D721Med (cell line): ENCODE results near the gene TCF19.

Experiments used
- DNase-seq: peaks from one replicate; pipeline ENCODE4 v3.0.0; 2011; ENCODE audit warnings: low spot score; ENCODE audit not compliant: insufficient read length
- FAIRE-seq: peaks from 2 replicates; lab custom pipeline; 2011; peaks lifted over from hg19 to GRCh38; lab: Jason Lieb, UNC
- TF ChIP-seq, protein P1 (sequence below): IDR thresholded peaks from 2 replicates; pipeline ENCODE4 v1.5.1; 2012; ENCODE audit warnings: mild to moderate bottlenecking, control low read depth; ENCODE audit not compliant: insufficient read depth; ENCODE audit errors: missing control alignments

The TCF19 gene

DNA sequence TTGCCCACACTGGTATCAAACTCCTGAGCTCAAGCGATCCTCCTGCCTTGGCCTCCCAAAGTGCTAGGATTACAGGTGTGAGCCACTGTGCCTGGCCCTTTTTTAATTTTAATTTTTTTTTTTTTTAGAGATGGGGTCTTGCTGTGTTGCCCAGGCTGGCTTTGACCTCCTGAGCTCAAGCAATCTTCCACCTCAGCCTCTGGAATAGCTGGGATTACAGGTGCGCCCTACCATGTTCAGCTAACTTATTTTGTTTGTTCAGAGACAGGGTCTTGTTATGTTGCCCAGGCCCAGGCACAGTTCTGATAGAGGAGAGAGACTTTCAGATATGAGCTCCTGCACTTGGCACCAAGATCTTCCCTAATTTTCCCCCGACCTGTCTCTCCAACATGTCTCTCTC is 27.6 kb upstream of the TCF19 start:
- DNase-seq (no peak), FAIRE-seq (no peak)
- TF ChIP-seq, protein P1, sequence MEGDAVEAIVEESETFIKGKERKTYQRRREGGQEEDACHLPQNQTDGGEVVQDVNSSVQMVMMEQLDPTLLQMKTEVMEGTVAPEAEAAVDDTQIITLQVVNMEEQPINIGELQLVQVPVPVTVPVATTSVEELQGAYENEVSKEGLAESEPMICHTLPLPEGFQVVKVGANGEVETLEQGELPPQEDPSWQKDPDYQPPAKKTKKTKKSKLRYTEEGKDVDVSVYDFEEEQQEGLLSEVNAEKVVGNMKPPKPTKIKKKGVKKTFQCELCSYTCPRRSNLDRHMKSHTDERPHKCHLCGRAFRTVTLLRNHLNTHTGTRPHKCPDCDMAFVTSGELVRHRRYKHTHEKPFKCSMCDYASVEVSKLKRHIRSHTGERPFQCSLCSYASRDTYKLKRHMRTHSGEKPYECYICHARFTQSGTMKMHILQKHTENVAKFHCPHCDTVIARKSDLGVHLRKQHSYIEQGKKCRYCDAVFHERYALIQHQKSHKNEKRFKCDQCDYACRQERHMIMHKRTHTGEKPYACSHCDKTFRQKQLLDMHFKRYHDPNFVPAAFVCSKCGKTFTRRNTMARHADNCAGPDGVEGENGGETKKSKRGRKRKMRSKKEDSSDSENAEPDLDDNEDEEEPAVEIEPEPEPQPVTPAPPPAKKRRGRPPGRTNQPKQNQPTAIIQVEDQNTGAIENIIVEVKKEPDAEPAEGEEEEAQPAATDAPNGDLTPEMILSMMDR, result no peak

GRCh38 chr6:31131595-31131994 is 26.8 kb upstream of the TCF19 start:
- TF ChIP-seq, protein P1, result no peak
- no peak for DNase-seq
- no peak for FAIRE-seq

DNA sequence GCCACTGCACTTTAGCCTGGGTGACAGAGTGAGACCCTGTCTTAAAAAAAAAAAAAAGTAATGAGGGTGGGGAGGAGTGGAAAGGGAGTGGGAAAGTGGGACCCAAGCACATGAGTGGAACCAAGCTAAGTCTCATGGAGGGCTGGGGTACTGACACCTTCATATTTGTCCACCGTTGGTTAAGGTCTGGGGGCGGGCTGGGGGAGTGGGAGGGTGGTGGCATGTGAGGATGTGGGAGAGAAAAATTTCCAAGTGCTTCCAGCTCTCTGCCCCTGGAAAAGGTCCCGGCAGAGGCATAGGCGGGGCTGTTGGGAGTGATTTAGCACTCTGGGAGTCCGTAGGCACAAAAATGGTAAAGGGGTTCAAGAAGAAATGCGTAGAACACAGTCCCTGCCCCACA is 25.6 kb upstream of the TCF19 start:
- DNase-seq, result no peak
- TF ChIP-seq, protein P1, result no peak
- FAIRE-seq, result no peak

DNA sequence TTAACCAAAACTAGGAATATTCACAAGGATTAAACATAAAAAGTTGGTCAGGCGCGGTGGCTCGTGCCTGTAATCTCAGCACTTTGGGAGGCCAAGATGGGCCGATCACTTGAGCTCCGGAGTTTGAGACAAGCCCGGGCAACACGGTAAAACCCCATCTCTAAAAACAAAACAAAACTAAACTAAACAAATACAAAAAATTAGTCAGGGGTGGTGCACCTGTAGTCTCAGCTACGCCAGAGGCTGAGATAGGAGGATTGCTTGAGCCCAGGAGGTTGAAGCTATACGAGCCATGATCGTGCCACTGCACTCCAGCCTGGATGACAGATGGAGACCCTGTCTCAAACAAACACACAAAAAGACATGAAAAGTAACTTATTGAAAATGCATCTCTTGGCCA is 22.7 kb upstream of the TCF19 start:
- DNase-seq, result no peak
- FAIRE-seq, result no peak
- TF ChIP-seq, protein P1, result no peak

- FAIRE-seq, result no peak
- no peak for DNase-seq
- TF ChIP-seq, protein P1, result no peak
These were observed 19.4 kb upstream of the TCF19 start, which contains the start of gene PSORS1C2 for GRCh38 chr6:31138982-31139381. Gene PSORS1C2 (minus strand): TSS chr6:31139066. CDS start chr6:31139026, 40 bp downstream.

GRCh38 chr6:31139599-31139998 is 18.8 kb upstream of the TCF19 start:
- DNase-seq (no peak), FAIRE-seq (no peak)
- TF ChIP-seq, protein P1, result no peak

DNA sequence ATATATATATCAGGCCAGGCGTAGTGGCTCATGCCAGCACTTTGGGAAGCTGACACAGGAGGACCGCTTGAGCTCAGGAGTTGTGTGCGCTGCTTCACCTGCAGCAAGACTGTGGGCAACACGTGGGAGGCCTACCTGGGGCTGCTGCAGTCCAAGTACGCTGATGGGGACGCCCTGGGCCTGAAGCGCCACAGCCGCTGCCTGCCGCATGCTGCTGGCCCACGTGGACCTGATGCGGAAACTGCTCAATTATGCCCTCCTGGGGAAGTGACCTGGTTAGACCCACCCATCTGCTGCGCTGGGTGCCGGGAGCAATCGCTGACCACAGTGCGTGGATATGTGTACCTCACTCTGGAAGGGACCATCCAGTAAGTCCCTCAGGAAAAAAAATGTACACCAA is 17.7 kb upstream of the TCF19 start:
- FAIRE-seq (no peak), DNase-seq (no peak)
- TF ChIP-seq, protein P1, result no peak
